Measurements from ENCODE around the gene DAP3. TPM values are rescaled to one million over a fixed set of nuclear protein-coding genes. Genes with fewer than 3 reads are reported as not detected.
"Not testable (repeated sequence)": the region's sequence is repeated elsewhere in the genome, so short reads cannot be mapped to it uniquely, and the experiment has no call there.

The DAP3 gene
- total RNA-seq: 100 to 1,000 TPM in 9 of 10 donors, 10 to 100 TPM in 1; 96.9 to 124 (median 113) TPM
- 100 to 1,000 TPM in 1 of 2 donors, 10 to 100 TPM in 1; 82.3 to 141 TPM for polyA plus RNA-seq
- long read RNA-seq, donor 1, transcript DAP3-202 (13 exons, 2,089 nt): major isoform, 20 of 42 reads
- long read RNA-seq, donor 1, partial matches to known transcripts: 7 of 42 reads
- long read RNA-seq, donor 1, other reads (novel, unspliced or antisense): 8 of 42 reads
- long read RNA-seq, donor 2, transcript DAP3-201 (13 exons, 1,649 nt): minor isoform, 5 of 107 reads
- long read RNA-seq, donor 2, transcript DAP3-202 (13 exons, 2,089 nt): major isoform, 61 of 107 reads
- long read RNA-seq, donor 2, transcript DAP3-203 (12 exons, 1,470 nt): minor isoform, 8 of 107 reads
- long read RNA-seq, donor 2, partial matches to known transcripts: 10 of 107 reads
- long read RNA-seq, donor 2, other reads (novel, unspliced or antisense): 22 of 107 reads
- long read RNA-seq, donor 3, transcript DAP3-203 (12 exons, 1,470 nt): minor isoform, 9 of 232 reads
- long read RNA-seq, donor 3, transcript DAP3-201 (13 exons, 1,649 nt): minor isoform, 25 of 232 reads
- long read RNA-seq, donor 3, transcript DAP3-202 (13 exons, 2,089 nt): major isoform, 140 of 232 reads
- long read RNA-seq, donor 3, transcript DAP3-225 (12 exons, 1,894 nt): minor isoform, 7 of 232 reads
- long read RNA-seq, donor 3, partial matches to known transcripts: 17 of 232 reads
- long read RNA-seq, donor 3, other reads (novel, unspliced or antisense): 34 of 232 reads

DNA sequence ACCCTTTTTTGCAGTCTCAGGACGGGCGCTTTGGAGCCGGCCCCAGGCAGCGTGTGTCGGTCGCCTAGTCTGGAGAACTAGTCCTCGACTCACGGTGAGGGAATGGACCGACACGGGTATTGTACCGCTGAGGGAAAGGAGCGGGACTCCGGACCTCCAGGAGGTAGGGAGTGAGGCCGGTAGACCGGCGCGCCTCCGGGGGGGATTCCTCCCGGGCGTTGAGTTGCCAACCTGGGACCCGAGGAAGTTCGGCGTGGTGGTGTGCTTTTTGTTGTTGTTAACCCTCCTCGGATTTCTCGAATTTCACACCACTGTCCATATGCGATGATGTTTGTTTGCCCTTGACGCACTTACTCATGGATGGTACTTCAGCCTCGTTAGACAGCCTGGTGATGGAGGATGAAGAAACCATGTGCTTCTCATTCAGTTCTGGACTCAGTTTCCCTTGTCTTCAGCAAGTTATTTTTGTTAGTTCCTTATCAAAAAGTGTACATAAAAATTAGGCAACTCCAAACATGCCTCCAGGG lies at the start of gene DAP3:
DAP3 (plus strand) TSS at position 11 of the 527 bp plus-strand sequence. CDS start 20,689 bp downstream, outside the sequence.
- Histone ChIP-seq H3K4me3 (peak within 1 kb of the TSS; percentile 85 to 100 (median 93)), H3K4me1 (peaks cover 9 to 61% (median 39%) of the 10 kb centered on the region in 9 donors), H3K27ac (peak within 1 kb of the TSS; percentile 91 to 100 (median 98)), H3K36me3 (peaks cover 0 to 28% (median 12%) of the 10 kb centered on the region in 9 donors)
- H3K9me3 ChIP-seq; H3K27me3 ChIP-seq; intact Hi-C loops (cut with DNase I): not testable (repeated sequence)
- ATAC-seq (peak in 1 of 8 donors; percentile 0), DNase-seq (peak in 1 of 2 donors; percentile 88)
- WGBS, 2 donors: 0 to 2% methylated on average over 28 of the region's 28 CpGs

DNA sequence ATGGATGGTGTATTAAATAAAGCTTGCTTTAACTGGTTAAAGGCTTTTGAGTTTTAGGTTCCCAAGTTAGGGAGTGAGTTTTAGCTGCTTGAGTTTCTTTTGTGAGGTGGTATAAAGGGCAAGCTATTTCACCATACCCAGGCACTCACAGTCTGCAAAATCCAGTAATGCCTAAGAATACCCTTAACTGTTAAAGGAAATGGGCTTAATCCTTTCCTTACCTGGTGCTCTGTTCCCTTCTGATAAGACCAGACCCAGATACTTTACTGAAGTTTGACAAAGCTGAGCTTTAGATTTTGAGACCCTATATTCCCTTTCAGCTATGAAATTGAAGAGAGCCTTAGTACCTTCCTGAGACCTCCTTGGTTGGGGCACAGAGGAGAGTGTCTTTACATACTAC lies 48.5 kb upstream of the DAP3 start:
- intact Hi-C loops (cut with DNase I): no loop called here
- ATAC-seq: no peak
- no peak overlapping the region for H3K27ac ChIP-seq
- H3K36me3 ChIP-seq: no peaks in the 10 kb centered on the region
- no peak for DNase-seq
- H3K4me1 ChIP-seq: peaks cover 0 to 28% (median 5%) of the 10 kb centered on the region in 9 donors
- no peak for TF ChIP-seq CTCF (IDR thresholded peaks at IDR 0.05)
- no peaks in the 10 kb centered on the region for H3K27me3 ChIP-seq
- H3K4me3 ChIP-seq: no peak overlapping the region
- peaks cover 0 to 26% (median 12%) of the 10 kb centered on the region in 11 donors for H3K9me3 ChIP-seq

DNA sequence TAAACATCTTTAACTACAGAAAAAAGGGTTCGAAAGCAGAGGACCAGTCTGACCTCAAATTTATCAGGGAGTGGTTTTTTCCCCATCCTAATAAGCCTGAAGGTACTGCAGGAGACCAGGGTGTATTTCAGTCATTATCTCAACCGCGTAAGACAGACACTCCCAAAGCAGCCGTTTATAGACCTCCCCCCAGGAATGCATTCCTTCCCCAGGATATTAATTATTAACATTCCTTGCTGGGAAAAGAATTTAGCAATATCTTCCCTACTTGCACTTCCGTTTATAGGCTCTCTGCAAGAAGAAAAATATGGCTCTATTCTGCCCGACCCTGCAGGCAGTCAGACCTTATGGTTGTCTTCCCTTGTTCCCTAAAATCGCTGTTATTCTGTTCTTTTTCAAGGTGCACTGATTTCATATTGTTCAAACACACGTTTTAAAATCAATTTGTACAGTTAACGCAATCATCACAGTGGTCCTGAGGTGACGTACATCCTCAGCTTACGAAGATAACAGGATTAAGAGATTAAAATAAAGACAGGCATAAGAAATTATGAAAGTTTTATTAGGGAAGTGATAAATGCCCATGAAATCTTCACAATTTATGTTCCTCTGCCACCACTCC lies 46.2 kb upstream of the DAP3 start:
- ATAC-seq; DNase-seq; H3K27me3 ChIP-seq; H3K27ac ChIP-seq; H3K4me3 ChIP-seq; H3K36me3 ChIP-seq; intact Hi-C loops (cut with DNase I): not testable (repeated sequence)
- Histone ChIP-seq H3K4me1 (peaks cover 0 to 29% (median 6%) of the 10 kb centered on the region in 9 donors), H3K9me3 (peaks cover 0 to 26% (median 12%) of the 10 kb centered on the region in 11 donors)
- WGBS, 2 donors: 80 to 81% methylated on average over 11 of the region's 11 CpGs

DNA sequence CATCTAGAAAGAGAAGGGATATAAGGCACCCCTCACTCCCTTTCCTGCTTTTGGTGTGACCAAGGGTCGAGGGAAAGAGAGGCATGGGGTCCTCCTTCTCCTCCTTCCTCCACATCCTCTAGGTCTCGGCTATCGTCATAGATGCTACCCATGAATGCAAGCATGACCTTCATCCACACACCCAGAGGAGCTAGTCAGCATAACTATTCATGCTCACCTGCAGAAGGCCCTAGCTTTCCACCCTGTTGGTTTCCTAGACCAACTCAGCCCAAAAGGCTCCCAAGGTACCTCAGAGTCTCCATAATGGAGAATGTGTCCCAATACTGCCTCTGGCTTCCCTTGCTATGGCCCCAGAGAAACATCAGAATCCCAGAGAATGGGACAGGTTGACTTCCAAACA lies 45.7 kb upstream of the DAP3 start:
- WGBS, 2 donors: 83 to 89% methylated on average over 3 of the region's 3 CpGs
- ATAC-seq: no peak
- no peak for TF ChIP-seq CTCF (IDR thresholded peaks at IDR 0.05)

More for the DNA sequence above, 45.7 kb upstream of the DAP3 start:
- intact Hi-C loops (cut with DNase I): no loop called here
- H3K27ac ChIP-seq: no peak overlapping the region
- peaks cover 0 to 32% (median 6%) of the 10 kb centered on the region in 9 donors for H3K4me1 ChIP-seq
- no peak overlapping the region for H3K4me3 ChIP-seq
- DNase-seq: no peak
- H3K9me3 ChIP-seq: peaks cover 0 to 26% (median 12%) of the 10 kb centered on the region in 11 donors
- H3K36me3 ChIP-seq: no peaks in the 10 kb centered on the region
- H3K27me3 ChIP-seq: no peaks in the 10 kb centered on the region

Measured in heart right ventricle (tissue), 16 donors.